Measurements from ENCODE around the gene PPM1L.

- TF ChIP-seq CTCF (IDR thresholded peaks at IDR 0.05; ENCODE audit: low read length) (no peak), EZH2 (IDR thresholded peaks at IDR 0.05; ENCODE audit: borderline replicate concordance, low read length) (no peak)
These were observed 163.9 kb downstream of the PPM1L start for GRCh38 chr3:160919942-160920341.
